KOPT-K1 (cell line): Measurements from ENCODE around the gene EXOC6B.

Source experiments
- H3K27ac ChIP-seq: fragments of 200-600 bp; sonication (generic); 2 replicates; pipeline ENCODE4 v1.5.1; 2016; ENCODE audit warnings: antibody characterized with exemption, mild to moderate bottlenecking, low read depth, low read length; ENCODE audit not compliant: poor library complexity, severe bottlenecking
- H3K36me3 ChIP-seq: fragments of 200-600 bp; sonication (generic); 2 replicates; pipeline ENCODE4 v1.5.1; 2017; ENCODE audit warnings: antibody characterized with exemption, mild to moderate bottlenecking, low read length, moderate library complexity; ENCODE audit not compliant: insufficient read depth
- H3K9me3 ChIP-seq: fragments of 200-600 bp; sonication (generic); 2 replicates; pipeline ENCODE4 v1.5.1; 2017; ENCODE audit warnings: antibody characterized with exemption, low read length, mild to moderate bottlenecking; ENCODE audit not compliant: insufficient read depth, poor library complexity, severe bottlenecking

The EXOC6B gene

DNA sequence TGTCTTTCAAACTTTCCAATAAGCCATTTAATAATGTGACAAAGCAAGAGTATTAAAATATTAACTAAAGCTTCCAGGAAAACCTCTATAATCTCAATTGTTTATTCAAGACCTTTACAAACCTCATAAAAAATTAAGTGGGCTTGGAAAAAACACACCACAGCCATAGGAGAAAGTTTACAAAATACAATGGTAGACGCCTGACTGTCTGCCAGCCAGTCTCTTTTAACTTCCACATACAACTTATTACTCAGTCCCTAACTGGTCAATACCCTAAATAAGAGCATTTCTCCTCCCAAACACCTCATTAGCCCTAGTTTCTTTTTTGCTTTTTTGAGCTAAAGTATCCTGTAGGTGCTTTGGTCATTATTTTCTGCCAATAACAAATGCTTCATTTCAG, 430.7 kb downstream of the EXOC6B start:
- Histone ChIP-seq H3K9me3 (peaks cover 18% of the 10 kb centered on the region), H3K36me3 (no peaks in the 10 kb centered on the region), H3K27ac (no peak overlapping the region)

DNA sequence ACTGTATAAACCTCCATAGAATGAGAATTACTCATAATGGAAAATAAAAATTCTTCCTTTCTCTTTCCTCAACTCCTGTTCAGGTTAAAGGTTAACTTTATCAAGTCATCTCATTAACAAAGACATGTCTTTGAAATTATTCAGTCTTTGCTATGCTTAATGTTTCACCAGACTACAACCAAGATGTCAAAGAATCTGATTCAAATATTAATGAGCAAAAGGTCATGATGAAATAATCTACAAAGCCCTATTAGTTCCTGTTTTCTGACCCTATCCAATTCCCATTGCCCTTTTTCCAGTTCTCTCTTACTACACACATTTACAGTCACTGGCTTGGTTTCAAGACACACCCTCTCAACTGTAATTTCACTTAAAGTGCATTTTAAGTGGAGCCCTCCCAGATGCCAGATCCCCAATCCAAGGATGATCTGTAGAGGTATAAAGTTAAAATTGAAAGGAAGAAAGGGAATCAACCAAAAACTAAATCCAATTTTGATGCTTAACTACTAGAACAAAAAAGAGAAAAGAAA, 431.2 kb downstream of the EXOC6B start:
- peaks cover 13% of the 10 kb centered on the region for H3K9me3 ChIP-seq
- no peaks in the 10 kb centered on the region for H3K36me3 ChIP-seq
- no peak overlapping the region for H3K27ac ChIP-seq

DNA sequence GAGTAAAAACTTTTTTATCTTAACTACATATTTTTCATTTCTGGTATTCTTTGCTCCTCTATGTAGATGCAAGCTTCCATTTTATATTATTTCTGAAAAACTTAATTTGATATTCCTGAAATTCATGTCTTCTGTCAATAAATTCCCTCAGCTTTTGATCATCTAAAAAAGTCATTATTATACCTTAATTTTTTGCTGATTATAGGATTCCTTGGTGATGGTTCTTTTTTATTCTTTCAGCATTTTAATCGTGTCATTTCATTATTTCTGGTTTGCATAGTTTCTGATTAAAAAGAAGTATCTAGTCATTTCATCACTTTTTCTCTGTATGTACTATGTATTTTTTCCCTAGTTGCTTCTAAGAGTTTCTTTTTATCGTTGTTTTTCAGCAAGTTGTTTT, 436.4 kb downstream of the EXOC6B start:
- Histone ChIP-seq H3K36me3 (no peaks in the 10 kb centered on the region), H3K9me3 (peaks cover 29% of the 10 kb centered on the region), H3K27ac (no peak overlapping the region)

DNA sequence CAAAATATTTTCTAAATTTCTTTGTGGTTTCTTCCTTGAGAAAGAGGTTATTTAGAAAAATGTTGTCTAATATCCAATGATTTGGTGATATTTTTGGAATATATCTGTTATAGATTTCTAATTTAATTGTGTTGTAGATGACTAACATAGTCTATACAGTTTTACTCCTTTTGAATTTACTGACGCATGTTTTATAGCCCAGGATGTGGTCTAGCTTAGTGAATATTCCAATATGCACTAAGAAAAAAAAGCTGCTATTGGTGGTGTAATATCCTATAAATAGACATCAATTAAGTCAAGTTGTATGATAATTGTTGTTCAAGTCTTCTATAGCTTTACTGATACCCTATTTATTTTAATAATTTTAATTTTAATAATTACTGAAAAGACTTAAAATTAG, 437.6 kb downstream of the EXOC6B start:
- no peak overlapping the region for H3K27ac ChIP-seq
- H3K36me3 ChIP-seq = no peaks in the 10 kb centered on the region
- H3K9me3 ChIP-seq = peaks cover 29% of the 10 kb centered on the region

DNA sequence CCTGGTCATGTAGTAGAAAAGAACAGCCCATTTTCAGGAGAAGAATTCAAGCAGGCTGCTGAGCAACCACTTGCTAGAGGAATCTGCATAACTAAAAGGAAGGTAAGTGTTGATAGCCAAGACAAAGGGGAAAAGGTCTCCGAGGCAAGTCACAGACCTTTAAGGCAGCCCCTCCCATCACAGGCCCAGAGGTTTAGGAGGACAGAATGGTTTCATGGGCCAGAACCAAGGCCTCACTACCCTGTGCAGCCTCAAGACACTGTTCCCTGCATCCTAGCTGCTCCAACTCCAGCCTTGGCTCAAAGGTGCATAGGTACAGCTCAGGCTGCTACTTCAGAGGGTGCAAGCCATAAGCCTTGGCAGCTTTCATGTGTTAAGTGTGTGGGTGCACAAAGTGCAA, 439.5 kb downstream of the EXOC6B start:
- H3K9me3 ChIP-seq = peaks cover 21% of the 10 kb centered on the region
- H3K36me3 ChIP-seq = no peaks in the 10 kb centered on the region
- no peak overlapping the region for H3K27ac ChIP-seq

DNA sequence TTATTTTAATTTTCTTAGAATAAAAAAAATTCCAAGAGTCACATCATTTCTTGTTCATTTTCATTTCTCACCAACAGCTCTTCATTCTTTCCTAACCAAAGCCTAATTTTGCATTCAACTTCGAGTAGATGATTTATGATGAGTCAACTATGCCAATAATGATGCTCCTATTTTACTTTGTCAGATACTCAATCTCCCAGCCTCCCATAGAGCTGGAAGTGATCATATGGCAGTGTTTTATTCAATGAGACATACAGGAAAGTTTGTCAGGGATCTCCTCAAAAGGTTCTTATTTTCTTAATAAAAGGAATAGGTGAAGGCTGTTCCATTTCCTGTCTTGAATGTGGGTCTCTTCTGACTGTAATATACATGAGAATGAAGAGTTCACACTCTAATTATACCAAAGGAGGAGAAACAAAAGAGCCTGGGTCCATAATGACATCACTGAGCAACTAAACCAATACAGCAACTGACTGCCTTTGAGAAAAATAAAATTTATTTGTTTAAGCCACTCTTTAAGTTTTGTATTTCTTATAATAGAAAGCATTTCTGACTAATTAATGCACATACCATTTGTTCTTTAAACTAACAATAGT, 447.0 kb downstream of the EXOC6B start:
- Histone ChIP-seq H3K27ac (no peak overlapping the region), H3K9me3 (no peaks in the 10 kb centered on the region), H3K36me3 (no peaks in the 10 kb centered on the region)

DNA sequence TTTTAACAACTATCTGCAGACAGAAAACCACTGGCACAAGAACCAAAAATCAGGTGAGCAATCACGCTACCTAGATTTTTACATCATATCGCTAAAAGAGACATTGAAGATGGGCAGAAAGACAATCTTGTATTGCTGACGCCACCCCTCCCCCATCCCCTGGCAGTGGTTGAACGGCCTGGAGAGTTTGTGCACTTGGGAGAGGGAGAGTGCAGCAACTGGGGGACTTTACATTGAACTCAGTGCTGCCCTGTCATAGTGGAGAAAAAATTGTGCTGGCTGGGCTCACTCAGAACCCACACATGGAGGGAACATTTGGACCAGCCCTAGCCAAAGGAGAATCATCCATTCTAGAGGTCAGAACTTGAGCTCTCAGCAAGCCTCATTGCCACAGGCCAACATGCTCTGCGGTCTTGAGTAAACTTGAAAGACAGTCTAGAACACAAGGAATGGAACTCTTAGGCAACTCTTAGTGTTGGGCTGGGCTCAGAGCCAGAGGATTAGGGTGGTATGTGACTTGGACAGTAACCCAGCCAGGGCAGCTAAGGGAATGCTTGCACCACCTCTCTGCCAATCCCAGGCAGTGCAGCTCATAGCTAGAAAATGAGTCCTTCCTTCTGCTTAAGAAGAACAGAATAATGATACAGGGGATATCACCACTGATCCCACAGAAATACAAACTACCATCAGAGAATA, 458.2 kb downstream of the EXOC6B start:
- Histone ChIP-seq H3K27ac (no peak overlapping the region), H3K9me3 (no peaks in the 10 kb centered on the region), H3K36me3 (no peaks in the 10 kb centered on the region)

DNA sequence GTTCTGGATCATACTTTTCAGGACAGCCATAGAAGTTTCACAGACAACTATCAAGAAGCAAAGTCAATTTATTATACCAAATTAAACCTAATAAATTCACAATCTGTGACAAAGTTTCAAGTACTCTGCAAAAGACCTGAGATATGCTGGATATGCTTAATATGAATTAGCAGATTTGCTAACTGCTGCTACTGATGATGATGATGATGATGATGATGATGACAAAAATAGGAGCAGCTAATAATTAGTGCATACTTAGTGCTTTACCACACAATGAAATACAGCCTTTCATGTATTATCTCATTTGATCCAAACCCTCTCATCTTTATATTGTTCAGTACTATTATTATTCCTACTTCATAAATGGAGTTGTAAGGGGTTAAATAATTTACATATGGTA, 462.4 kb downstream of the EXOC6B start:
- H3K36me3 ChIP-seq = no peaks in the 10 kb centered on the region
- H3K27ac ChIP-seq = no peak overlapping the region
- no peaks in the 10 kb centered on the region for H3K9me3 ChIP-seq

DNA sequence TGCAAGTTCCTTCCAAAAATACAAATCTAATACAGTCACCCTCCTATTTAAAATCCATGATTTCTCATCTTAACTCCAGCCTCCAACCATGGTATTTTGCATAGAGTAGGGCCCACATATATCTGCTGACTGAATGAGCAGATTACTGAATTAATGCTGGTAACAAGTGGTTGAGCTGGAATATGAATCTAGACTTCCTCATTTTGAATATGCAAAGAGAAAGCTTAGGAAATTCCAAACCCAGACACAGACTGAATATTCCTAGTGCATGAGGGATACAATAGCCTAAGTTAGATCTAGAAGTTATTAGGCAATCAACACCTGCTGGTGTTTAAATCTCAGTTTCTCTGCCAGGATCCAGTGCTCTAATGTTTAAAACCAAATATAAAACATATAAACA, 463.1 kb downstream of the EXOC6B start:
- no peaks in the 10 kb centered on the region for H3K36me3 ChIP-seq
- H3K27ac ChIP-seq = no peak overlapping the region
- H3K9me3 ChIP-seq = no peaks in the 10 kb centered on the region

DNA sequence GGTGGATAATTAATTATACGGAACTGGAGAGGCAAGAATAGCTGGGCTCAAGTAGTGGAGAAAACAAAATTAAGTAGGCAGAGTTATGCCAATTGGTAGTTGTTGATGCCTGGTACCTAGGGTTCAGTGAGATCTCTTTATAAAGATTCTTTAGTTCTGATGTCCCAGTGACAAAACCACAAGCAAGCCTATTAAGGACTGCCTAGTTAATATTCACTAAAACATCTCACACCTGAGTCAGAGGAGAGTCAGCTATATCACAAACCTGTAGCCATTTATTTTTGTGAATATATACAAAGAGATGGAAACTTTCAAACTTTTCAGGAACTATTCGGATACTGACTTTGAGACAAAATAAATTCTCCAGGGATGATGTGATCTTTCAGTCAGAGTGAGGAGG, 464.3 kb downstream of the EXOC6B start:
- Histone ChIP-seq H3K9me3 (no peaks in the 10 kb centered on the region), H3K36me3 (no peaks in the 10 kb centered on the region), H3K27ac (no peak overlapping the region)

DNA sequence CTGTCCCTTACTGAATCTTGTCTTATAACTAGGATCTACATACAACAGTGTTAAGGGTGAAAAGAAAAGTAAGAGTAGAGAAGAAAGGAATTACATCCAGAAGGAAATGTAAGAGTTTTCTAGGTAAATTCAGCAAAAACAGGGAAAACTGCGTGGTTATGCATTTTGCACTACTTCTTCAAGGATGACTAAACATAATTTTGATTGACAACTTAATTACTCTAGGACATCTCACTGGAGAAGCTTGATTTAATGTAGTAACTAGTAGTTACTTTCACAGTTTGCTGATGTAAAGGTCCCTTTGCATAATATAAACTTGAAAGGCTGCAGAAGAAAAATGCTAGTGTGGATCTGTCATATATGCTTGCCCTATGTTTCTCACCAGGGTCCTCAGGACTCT, 464.8 kb downstream of the EXOC6B start:
- Histone ChIP-seq H3K27ac (no peak overlapping the region), H3K9me3 (no peaks in the 10 kb centered on the region), H3K36me3 (no peaks in the 10 kb centered on the region)

DNA sequence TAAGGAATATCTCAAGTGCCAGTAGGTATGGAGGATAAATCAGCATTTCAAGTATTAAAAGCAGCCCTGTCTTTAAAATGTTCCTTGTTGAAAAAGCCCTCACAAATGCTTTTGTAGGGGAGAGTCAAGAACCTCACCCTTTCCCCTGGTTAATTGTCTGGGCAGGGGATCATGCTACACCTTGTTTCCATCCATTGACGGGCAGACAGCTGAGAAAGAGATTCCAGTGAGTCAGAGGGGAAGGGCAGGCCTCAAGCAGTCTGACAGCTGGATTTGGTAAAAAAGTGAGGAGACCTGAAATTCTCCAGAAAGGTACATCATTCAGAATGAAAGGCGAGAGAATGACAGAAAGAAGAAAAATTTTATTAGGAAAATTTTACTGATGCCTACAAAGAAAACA, 475.0 kb downstream of the EXOC6B start:
- Histone ChIP-seq H3K9me3 (peaks cover 4% of the 10 kb centered on the region), H3K36me3 (no peaks in the 10 kb centered on the region), H3K27ac (no peak overlapping the region)

DNA sequence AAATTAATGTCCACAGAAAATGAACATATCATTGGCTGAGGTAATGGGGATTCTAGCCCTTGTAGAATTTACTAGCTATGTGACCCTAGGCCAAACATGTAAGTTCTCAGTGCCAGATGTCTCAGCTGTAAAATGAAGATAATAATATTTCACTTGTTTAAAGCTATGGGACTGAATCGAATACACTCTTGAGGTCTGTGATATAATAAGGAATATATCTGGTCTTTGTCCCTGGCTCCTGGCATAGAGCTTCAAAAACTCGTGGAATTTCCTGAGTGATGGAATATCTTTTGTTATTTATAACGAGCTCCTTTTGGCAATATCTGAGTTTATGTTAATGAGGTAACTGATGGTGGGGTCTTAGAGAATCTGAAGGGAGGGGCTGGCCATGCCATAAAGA, 476.8 kb downstream of the EXOC6B start:
- Histone ChIP-seq H3K36me3 (no peaks in the 10 kb centered on the region), H3K9me3 (peaks cover 10% of the 10 kb centered on the region), H3K27ac (no peak overlapping the region)

DNA sequence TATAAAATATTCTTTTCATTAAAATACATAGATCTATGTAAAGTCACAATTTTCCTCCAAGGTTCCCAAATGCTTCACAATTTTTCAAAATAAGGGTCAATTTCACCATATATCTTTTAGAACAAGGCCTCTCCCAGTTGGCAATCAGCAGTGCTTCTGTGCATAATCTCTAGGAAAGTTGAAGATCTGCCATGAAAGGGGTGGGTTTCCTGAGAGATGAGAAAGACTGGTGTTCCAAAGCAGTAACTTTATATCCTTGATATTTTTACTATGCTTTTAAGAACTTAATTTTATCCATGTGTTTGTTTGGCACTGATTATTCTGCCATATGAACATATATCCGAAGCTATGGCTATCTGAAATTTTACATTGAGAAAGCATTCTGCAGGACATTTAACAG, 478.8 kb downstream of the EXOC6B start:
- no peak overlapping the region for H3K27ac ChIP-seq
- no peaks in the 10 kb centered on the region for H3K36me3 ChIP-seq
- H3K9me3 ChIP-seq = peaks cover 10% of the 10 kb centered on the region

DNA sequence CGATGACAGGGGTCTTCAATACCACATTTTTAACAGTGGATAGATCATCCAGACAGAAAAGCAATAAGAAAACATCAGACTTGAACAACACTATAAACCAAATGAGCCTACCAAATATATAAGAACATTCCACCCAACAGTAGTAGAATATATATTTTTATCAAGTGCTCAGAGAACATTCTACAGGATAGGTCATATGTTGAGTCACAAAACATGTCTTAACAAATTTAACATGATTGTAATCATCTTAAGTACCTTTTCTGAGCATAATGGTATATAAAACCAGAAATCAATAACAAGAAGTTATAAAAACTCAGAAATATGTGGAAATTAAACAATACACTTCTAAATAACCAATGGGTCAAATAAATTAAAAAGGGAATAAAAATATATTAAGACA, 484.2 kb downstream of the EXOC6B start:
- Histone ChIP-seq H3K36me3 (no peaks in the 10 kb centered on the region), H3K27ac (no peak overlapping the region)

DNA sequence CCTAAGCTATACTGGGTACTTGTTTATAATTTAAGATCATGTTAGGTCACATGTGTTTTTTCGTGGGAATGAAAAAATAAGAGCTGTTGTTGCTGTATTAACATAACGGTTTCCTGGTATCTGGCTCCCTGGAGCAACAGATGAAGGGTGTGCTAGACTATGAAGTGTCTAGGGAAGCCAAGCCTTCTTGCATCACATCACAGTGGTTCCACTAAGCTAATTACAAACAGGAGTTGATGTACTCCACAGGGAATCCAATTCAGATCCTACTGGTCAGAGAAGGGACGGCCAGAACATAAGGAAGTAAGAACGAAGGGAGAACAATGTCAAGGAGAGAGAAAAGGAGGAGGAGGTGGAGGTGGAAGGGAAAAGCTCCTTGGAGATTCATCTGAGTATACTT, 485.2 kb downstream of the EXOC6B start:
- Histone ChIP-seq H3K9me3 (peaks cover 6% of the 10 kb centered on the region), H3K27ac (no peak overlapping the region), H3K36me3 (no peaks in the 10 kb centered on the region)

More for the DNA sequence above, 484.2 kb downstream of the EXOC6B start:
- H3K9me3 ChIP-seq = peaks cover 6% of the 10 kb centered on the region
